OCI-LY7 (cell line): ENCODE measurements around the gene PHACTR1.

Experiments used
- CTCF ChIP-seq: fragments of 200-600 bp; sonication (generic); conservative IDR thresholded peaks from 2 replicates; pipeline ENCODE4 v1.5.1; 2014; ENCODE audit warnings: mild to moderate bottlenecking, antibody characterized with exemption, low read length, moderate library complexity, mixed read lengths
- EZH2phosphoT487 ChIP-seq: fragments of 200-600 bp; sonication (generic); IDR thresholded peaks from 2 replicates; pipeline ENCODE4 v1.6.1; 2018; ENCODE audit warnings: low read depth, borderline replicate concordance, mild to moderate bottlenecking, mixed run types, antibody characterized with exemption, low read length, moderate library complexity, mixed read lengths

GRCh38 chr6:13075141-13075845 lies 358.7 kb downstream of the PHACTR1 start:
- TF ChIP-seq CTCF (no peak), EZH2phosphoT487 (no peak)
